COLO668 (cell line): ENCODE measurements around the gene OSBPL9.
"Not testable (repeated sequence)": the region's sequence is repeated elsewhere in the genome, so short reads cannot be mapped to it uniquely, and the experiment has no call there.

Source experiments
- DNase-seq: peaks from one replicate; lab custom pipeline; 2025; ENCODE audit not compliant: unreplicated experiment; lab: John Stamatoyannopoulos, UW

The OSBPL9 gene

GRCh38 chr1:51768971-51769588 lies 152.2 kb downstream of the OSBPL9 start:
- peak; percentile 40 for DNase-seq

DNA sequence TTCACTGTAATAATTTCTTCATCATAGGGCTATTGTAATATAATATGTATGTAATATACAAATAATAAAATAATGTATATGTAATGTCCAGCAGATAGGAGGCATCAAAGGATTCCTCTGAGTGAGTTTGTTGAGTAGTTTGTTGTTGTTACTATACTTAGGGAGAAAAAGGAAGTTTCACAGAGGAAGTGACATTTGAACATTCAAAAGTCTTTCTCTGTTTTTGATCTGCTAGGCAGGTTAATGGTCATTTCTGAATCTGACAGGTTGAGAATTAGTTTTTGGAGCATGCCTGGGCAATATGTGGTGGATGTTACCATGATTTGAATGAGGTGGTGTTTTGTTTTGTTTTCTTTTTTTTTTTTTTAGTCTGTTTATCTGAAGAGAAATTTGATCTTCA lies 159.5 kb downstream of the OSBPL9 start:
- no peak for DNase-seq

GRCh38 chr1:51780927-51781326 lies 164.0 kb downstream of the OSBPL9 start:
- no peak for DNase-seq

DNA sequence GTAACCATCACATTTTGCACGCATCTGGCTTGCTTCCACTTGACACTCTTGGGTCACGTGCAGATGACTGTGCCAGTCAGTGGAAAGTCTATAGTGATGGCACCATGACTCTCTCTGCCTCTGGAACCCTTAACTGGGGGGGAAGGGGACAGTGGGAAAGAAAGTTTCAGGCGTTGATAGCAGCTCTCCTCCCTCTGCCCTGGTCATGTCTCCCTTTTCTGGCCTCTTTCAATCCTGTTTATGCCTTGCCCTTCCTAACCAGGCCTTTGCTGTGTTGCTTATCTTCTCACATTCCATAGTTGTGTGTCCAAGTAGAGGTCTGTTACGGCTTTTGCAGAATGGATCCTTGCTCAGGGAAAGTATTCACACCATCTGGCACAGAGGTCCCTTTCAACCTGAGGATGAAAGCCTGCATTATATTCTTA lies 168.1 kb downstream of the OSBPL9 start:
- no peak for DNase-seq

- DNase-seq, result no peak
Measured at GRCh38 chr1:51788938-51789337, 172.0 kb downstream of the OSBPL9 start.

DNA sequence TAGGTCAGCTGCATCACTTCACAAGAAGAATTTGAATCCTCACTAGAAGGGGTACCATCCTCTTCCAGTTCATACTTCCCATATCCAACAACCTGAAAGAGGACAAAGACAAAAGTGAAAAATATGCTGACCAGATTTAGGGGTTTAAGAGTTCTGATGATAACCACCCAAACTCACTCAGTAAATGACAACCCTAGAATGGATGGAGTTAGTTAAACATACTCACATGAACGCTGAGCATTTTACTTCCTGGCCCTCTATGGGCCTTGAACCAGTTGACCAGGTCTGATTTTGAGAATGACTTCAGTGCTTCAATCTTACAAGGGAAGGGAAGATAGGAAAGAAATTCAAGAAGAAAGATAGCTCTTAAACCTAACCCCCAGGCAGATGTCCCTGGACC lies 172.4 kb downstream of the OSBPL9 start:
- no peak for DNase-seq

DNA sequence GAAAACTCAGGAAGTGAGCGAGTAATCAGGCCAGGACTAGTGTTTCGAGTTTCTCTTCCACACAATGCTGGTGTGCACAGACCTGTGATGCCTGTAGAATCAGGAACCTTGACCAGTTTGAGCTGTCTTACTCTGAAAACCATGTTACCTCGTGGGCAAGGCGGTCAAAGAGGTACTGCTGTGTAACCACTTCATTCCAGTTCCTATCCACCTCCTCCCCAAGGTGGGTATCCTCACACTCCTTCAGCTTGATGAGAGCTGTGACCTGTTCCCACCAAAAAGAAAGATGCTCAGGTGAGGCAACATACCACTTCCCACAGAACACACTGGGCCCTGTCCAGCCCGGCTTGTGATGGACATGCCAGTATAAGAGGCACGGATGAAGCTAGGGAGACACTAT lies 173.5 kb downstream of the OSBPL9 start:
- DNase-seq, result no peak

DNA sequence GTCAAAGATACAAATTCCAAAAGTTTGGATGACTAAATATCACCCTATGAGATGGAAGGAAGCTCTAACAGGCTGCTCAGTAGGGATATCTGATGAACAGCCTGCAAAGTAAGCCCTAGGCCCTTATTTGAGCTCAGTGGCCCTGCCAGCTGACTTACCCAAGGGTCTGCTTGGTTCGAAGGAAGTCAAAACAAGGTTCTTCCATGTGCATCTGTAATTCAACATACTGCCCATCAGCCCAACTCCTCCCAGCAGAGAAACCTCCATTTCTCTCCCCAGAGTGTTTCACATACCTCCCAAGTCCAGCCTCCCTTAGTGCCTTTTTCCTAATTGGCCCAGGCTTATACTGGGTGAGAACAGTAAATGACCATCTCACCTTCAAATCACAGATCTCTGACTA lies 175.0 kb downstream of the OSBPL9 start:
- no peak for DNase-seq

GRCh38 chr1:51792864-51793263 lies 176.0 kb downstream of the OSBPL9 start:
- DNase-seq, result no peak

DNA sequence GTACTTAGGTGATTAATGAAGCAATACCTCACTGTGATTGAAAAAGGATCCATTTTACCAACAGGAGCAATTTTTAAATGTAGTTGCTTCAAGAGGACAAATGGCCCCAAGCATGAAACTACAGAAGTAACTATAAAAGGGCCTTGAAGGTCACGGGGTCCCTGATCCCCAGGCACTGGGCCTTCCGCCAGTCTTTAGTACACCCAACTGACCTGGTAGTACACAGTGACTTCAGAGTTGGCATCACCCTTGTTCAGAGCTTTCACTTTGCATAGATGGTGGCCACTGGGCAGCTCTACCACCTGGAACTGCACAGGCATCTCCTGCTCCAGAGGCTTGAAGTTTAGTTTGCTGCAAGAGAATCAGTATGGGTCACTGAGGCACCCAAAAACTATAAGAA lies 177.4 kb downstream of the OSBPL9 start:
- no peak for DNase-seq

DNA sequence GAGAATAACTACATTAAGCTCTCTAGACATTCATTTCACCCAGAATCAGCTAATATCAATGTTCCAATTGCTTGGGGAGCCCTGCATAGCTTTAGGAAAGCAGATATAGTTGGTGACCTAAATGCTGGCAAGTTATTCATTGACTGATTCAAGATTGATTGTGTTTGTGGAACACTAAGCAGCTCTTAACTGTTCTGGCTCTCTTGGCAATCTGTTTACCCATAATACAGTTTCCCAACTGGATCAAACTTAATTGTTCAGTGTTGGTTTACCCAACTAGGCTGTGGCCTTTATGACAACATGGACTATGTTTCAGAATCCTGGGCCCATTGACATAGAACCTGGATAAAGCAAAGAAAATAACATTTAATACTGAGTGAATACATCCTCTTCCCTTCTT lies 178.0 kb downstream of the OSBPL9 start:
- DNase-seq, result no peak

DNA sequence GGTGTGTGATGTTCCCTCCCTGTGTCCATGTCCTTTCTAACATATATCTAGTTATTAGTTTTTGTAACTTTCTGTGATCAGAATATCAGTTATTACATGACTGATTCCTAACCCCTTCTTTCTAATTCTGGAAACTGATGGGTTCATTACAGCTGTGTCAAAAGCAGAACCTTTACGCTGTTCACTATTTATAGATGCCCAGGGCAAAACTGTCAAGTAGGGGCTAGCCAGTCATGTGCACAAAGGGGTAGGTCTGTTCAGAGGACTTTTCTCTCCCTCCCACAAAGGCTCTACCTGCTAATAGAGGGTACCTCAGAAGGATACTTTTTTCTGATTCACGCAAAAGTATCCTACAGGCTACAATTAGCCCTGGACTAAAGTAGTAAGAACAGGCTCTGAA lies 182.5 kb downstream of the OSBPL9 start:
- DNase-seq, result no peak

- DNase-seq, result no peak
Measured at GRCh38 chr1:51814513-51814912, 197.6 kb downstream of the OSBPL9 start.

- no peak for DNase-seq
Measured at GRCh38 chr1:51818487-51818886, 201.6 kb downstream of the OSBPL9 start.

GRCh38 chr1:51819021-51819420 lies 202.1 kb downstream of the OSBPL9 start:
- DNase-seq, result not testable (repeated sequence)

GRCh38 chr1:51819810-51820209 lies 202.9 kb downstream of the OSBPL9 start:
- no peak for DNase-seq

GRCh38 chr1:51829058-51829457 lies 212.2 kb downstream of the OSBPL9 start:
- DNase-seq, result peak; percentile 27

GRCh38 chr1:51833700-51834099 lies 216.8 kb downstream of the OSBPL9 start:
- no peak for DNase-seq

- no peak for DNase-seq
Measured at GRCh38 chr1:51837243-51837642, 220.4 kb downstream of the OSBPL9 start.
